Endothelial cell of hepatic sinusoid (primary cell): ENCODE results near the gene HOATZ.

Experiments used
- in situ Hi-C: cut with HindIII; loops from 2 replicates; pipeline ENCODE4 v1.10.0; 2017; ENCODE audit warnings: low sequenced_read_pairs

HOATZ gene

DNA sequence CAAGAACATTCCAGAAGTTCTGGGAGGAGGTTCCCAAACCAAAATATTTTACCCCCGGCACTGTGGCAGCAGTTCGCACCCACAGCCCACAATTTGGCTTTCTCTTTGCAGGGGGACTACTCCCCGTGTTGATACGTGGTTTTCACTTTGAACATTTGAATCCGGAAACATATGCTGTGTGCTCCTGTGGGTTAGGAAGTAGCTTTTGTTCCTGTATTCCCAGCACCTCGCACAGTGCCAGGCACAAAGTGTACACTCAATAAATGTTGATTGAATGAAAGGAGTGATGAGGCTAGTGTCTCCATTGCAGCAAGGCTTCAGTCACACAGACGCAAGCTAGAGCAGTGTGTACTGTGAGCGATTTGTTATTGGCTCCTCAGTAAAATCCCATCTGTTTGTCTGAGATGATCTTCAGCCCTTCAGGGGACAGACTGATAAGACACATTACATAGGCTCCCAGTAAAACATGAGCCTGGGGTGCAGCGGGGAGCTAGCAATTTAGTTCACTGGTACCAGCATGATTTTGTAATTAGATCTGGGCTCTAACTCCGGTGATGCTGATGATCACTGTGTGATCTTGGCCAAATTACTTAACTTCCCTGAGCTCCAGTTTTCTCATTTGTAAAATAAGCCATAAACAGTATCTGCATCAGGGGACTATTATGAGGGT, 28.2 kb downstream of the HOATZ start:
- in situ Hi-C loops = no loop called here

DNA sequence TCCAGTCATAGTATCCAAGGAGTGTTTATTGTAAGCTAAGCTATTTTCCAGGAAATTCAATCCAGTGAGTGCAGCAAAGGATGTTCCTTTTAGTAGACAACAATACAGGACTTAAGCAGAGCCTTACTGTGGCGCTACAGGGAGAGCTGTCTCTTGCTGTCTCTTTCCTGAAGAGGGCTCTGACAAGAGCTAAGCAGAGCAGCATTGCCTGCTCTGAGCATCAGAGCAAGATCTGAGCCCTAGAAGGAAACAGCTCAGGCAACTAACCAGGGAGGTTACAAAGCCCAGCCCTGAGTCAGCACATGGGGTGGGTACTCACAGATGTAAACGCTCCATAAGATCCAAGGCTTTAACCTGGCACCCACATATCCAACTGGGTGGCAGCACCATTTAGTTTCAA, 33.9 kb downstream of the HOATZ start:
- in situ Hi-C loops = no loop called here

GRCh38 chr11:111549196-111549868, 34.8 kb downstream of the HOATZ start:
- in situ Hi-C loops = no loop called here

- in situ Hi-C loops = no loop called here
These were observed 35.3 kb downstream of the HOATZ start for GRCh38 chr11:111549869-111550203.

GRCh38 chr11:111550258-111550657, 35.7 kb downstream of the HOATZ start:
- in situ Hi-C loops = no loop called here

DNA sequence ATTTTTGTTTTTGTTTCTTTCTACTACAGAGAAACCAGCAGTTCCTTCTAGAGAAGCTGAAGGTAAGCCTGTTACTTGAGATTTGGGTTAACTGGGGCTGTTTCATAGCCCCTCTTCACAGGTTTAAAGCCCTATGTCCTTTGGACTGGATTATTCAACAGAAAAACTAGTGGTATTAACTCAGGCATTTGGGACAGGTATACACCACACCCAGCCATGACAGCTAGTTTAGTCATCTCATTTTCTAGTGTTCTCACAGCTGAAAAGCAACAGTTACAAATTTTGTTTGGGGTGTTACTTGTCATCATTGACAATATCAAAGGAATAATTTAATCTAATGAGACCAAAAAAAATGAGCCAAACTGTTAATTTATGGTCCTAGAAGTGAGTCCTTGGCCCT, 40.0 kb downstream of the HOATZ start:
- in situ Hi-C loops = no loop called here

DNA sequence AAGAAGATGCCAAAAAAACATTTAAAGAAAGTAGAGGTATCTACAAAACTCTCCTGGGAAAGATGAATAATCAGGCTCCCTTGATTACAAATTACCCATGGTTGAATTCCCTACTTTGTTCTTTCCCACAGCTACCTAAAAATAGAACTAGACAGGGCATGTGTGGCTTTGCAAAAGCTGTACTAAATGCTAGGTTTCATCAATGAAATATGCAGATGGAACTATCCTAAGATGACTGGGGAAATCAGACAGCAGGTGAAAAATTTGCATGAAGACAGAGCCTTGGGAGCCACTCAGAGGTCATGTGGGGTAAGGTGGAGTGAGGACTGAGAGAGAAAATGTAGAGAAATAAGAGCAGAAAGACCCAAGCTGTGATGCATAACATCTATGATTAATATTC, 40.7 kb downstream of the HOATZ start:
- in situ Hi-C loops = no loop called here

DNA sequence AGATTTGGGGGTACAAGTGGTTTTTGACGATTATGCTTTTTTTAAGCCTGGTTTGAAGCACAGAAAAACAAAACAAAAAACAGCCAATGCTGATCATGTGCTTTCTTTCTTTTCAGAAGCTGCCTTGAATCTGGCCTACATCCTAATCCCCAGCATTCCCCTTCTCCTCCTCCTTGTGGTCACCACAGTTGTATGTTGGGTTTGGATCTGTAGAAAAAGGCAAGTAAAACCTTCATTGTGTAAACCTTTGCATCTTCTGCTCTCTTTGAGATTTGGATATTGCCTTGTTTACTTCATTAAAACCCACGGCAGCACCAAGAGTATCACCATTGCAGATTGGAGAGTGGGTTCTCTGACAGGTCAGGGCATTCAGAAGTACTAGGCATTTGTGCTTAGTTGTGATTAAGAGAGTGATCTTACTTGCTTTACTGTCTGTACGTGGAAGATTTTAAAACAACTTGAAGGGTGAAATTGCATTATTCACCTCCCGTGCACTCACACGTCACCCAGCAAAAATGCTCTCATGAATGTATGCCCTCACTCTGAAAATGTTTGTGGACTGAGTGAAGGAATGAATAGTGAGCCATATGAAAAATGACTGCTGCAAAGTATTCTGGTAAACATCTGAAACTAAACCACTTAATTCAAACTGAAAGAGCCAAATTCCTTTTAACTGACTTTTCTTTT, 43.0 kb downstream of the HOATZ start:
- in situ Hi-C loops = no loop called here

DNA sequence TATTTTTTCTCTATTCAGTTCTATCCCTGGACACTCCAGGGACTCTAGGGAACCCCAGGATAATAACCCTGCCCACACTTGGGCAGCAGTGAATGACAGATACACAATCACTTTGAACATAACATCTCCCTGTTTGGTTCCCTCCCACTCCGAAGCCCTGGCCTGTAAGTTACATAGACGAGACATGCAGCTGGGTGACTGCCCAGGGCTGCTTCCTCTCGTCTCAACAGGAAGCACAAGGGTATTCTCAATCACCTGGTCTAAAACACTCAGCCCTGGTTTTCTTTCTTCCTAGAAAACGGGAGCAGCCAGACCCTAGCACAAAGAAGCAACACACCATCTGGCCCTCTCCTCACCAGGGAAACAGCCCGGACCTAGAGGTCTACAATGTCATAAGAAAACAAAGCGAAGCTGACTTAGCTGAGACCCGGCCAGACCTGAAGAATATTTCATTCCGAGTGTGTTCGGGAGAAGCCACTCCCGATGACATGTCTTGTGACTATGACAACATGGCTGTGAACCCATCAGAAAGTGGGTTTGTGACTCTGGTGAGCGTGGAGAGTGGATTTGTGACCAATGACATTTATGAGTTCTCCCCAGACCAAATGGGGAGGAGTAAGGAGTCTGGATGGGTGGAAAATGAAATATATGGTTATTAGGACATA, 45.4 kb downstream of the HOATZ start:
- in situ Hi-C loops = loop anchor here (10.0 kb wide), 1 partner anchor 95 kb away; no protein-coding TSS in a partner anchor

DNA sequence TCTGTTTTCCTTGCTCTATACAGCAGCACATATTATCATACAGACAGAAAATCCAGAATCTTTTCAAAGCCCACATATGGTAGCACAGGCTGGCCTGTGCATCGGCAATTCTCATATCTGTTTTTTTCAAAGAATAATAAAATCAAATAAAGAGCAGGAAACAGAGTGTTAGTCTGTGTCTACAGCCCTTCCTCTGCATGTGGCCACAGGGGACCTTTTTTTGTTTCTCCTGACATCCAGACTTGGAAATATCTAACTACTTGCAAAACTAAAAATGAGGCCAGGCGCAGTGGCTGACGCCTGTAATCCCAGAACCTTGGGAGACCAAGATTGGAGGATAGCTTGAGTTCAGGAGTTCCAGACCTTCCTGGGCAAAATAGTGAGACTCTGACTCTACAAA, 46.2 kb downstream of the HOATZ start:
- in situ Hi-C loops = loop anchor here (10.0 kb wide), 1 partner anchor 96 kb away; no protein-coding TSS in a partner anchor

DNA sequence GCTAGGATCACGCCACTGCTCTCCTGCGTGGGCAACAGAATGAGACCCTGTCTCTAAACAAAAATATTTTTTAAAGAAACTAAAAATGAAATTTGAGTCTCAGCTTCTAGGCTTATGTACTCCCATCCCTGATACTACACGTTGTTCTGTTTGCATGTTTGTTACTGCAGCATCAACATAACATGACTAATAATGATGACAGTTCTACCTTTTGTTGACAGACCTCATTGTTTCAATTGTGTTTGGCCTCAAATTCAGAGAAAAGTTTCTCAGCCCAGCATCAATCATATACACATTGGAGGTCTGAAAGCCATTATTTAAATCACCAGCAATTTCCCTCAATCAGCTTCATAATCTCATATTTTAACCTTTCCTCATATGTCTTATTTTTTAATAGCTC, 46.7 kb downstream of the HOATZ start:
- in situ Hi-C loops = loop anchor here (10.0 kb wide), 1 partner anchor 97 kb away; no protein-coding TSS in a partner anchor

- in situ Hi-C loops = loop anchor here (10.0 kb wide), 1 partner anchor 97 kb away; no protein-coding TSS in a partner anchor
These were observed 47.3 kb downstream of the HOATZ start for GRCh38 chr11:111561791-111562325.

DNA sequence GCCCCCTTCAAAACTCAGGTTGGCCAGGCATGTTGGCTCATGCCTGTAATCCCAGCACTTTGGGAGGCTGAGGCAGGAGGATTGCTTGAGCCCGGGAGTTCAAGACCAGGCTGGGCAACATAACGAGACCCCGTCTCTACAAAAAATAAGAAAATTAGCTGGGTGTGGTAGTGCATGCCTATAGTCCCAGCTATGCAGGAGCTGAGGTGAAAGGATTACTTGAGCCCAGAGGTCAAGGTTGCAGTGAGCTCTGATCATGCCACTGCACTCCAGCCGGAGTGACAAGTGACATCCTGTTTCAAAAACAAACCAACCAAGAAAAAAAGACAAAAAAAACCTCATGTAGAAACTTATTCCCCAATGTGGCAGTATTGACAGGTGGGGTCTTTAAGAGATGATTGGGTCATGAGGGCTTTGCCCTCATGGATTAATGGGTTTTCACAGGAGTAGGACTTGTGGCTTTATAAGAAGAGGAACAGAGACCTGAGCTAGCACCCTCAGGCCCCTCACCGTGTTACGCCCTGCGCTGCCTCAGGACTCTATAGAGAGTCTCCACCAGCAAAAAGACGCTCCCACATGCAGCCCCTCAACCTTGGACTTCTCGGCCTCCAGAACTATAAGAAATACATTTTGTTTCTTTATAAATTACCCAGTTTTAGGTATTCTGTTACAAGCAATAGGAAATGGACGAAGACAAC, 48.3 kb downstream of the HOATZ start:
- in situ Hi-C loops = loop anchor here (10.0 kb wide), 1 partner anchor 98 kb away; no protein-coding TSS in a partner anchor

GRCh38 chr11:111565114-111565720, 50.6 kb downstream of the HOATZ start:
- in situ Hi-C loops = loop anchor here (10.0 kb wide), 1 partner anchor 100 kb away; no protein-coding TSS in a partner anchor

GRCh38 chr11:111566324-111566723, 51.7 kb downstream of the HOATZ start:
- in situ Hi-C loops = loop anchor here (10.0 kb wide), 1 partner anchor 102 kb away; no protein-coding TSS in a partner anchor

- in situ Hi-C loops = loop anchor here (10.0 kb wide), 1 partner anchor 105 kb away; no protein-coding TSS in a partner anchor
These were observed 54.9 kb downstream of the HOATZ start for GRCh38 chr11:111569476-111569875.

DNA sequence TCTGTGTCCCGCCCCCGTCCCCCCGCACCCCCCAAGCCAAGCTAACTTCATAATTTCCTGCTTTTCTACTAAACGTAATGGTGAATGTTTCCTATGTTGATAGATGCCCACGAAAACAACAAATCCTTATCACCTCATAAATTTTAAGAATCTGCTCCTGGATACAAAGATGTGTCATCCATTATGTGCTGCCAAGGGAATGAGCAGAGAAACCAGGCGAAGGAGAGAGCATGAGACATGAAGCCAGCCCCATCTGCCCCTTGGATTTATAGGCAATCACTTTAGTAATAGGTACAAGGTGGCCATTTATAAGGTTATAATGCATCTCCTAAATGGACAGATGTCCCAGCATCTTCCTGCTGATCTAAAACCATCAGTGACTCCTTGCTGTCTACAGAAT, 56.2 kb downstream of the HOATZ start:
- in situ Hi-C loops = no loop called here

GRCh38 chr11:111571829-111572501, 57.4 kb downstream of the HOATZ start:
- in situ Hi-C loops = no loop called here

GRCh38 chr11:111572581-111572980, 58.0 kb downstream of the HOATZ start:
- in situ Hi-C loops = no loop called here
